Measurements from ENCODE around the gene OR2V1.
"Not testable (repeated sequence)": the region's sequence is repeated elsewhere in the genome, so short reads cannot be mapped to it uniquely, and the experiment has no call there.

The OR2V1 gene

GRCh38 chr5:181095162-181095561, 35.8 kb downstream of the OR2V1 start:
- not testable (repeated sequence) for H3K4me3 ChIP-seq (replicated peaks; ENCODE audit: insufficient read depth, low read length); DNase-seq (ENCODE audit: low read depth in 1 of 2, low spot score in 1 of 2); H3K27ac ChIP-seq (replicated peaks)
- peaks cover 12% of the 10 kb centered on the region for H3K27me3 ChIP-seq (ENCODE audit: insufficient read depth, poor library complexity, severe bottlenecking)

- no peaks in the 10 kb centered on the region for H3K27me3 ChIP-seq (ENCODE audit: insufficient read depth, poor library complexity, severe bottlenecking)
- no peak overlapping the region for H3K27ac ChIP-seq (replicated peaks)
- TF ChIP-seq GABPA (IDR thresholded peaks at IDR 0.05; ENCODE audit: low read depth) = no peak
- TF ChIP-seq REST (IDR thresholded peaks at IDR 0.05; ENCODE audit: insufficient replicate concordance, low read depth) = no peak
- no peak for TF ChIP-seq POLR2AphosphoS5 (IDR thresholded peaks at IDR 0.05; ENCODE audit: low read depth)
- no peak for TF ChIP-seq SPI1 (IDR thresholded peaks at IDR 0.05; ENCODE audit: borderline replicate concordance, low read depth)
- TF ChIP-seq CTCF (IDR thresholded peaks at IDR 0.05; ENCODE audit: insufficient read depth, low read length) = no peak
- no peak overlapping the region for H3K4me3 ChIP-seq (replicated peaks; ENCODE audit: insufficient read depth, low read length)
- no peak for DNase-seq (ENCODE audit: low read depth in 1 of 2, low spot score in 1 of 2)
Observed at GRCh38 chr5:181092428-181092827, 38.5 kb downstream of the OR2V1 start.

- Histone ChIP-seq H3K27me3 (ENCODE audit: insufficient read depth, poor library complexity, severe bottlenecking) (no peaks in the 10 kb centered on the region), H3K4me3 (replicated peaks; ENCODE audit: insufficient read depth, low read length) (no peak overlapping the region), H3K27ac (replicated peaks) (no peak overlapping the region)
- no peak for DNase-seq (ENCODE audit: low read depth in 1 of 2, low spot score in 1 of 2)
- no peak for TF ChIP-seq SPI1 (IDR thresholded peaks at IDR 0.05; ENCODE audit: borderline replicate concordance, low read depth)
- TF ChIP-seq GABPA (IDR thresholded peaks at IDR 0.05; ENCODE audit: low read depth) = no peak
- no peak for TF ChIP-seq REST (IDR thresholded peaks at IDR 0.05; ENCODE audit: insufficient replicate concordance, low read depth)
- TF ChIP-seq CTCF (IDR thresholded peaks at IDR 0.05; ENCODE audit: insufficient read depth, low read length) = no peak
- no peak for TF ChIP-seq POLR2AphosphoS5 (IDR thresholded peaks at IDR 0.05; ENCODE audit: low read depth)
Observed at GRCh38 chr5:181088289-181088688, 42.7 kb downstream of the OR2V1 start.

- DNase-seq (ENCODE audit: low read depth in 1 of 2, low spot score in 1 of 2) = no peak
- H3K27me3 ChIP-seq (ENCODE audit: insufficient read depth, poor library complexity, severe bottlenecking) = no peaks in the 10 kb centered on the region
- no peak overlapping the region for H3K4me3 ChIP-seq (replicated peaks; ENCODE audit: insufficient read depth, low read length)
- TF ChIP-seq REST (IDR thresholded peaks at IDR 0.05; ENCODE audit: insufficient replicate concordance, low read depth) = no peak
- no peak for TF ChIP-seq SPI1 (IDR thresholded peaks at IDR 0.05; ENCODE audit: borderline replicate concordance, low read depth)
- no peak for TF ChIP-seq CTCF (IDR thresholded peaks at IDR 0.05; ENCODE audit: insufficient read depth, low read length)
- H3K27ac ChIP-seq (replicated peaks) = no peak overlapping the region
Observed at GRCh38 chr5:181087309-181087708, 43.7 kb downstream of the OR2V1 start.

All from HL-60 (cell line).